ENCODE results near the gene IPCEF1.

- TF ChIP-seq CTCF (IDR thresholded peaks at IDR 0.05) (no peak), POLR2A (IDR thresholded peaks at IDR 0.05) (no peak)
These were observed 88.1 kb downstream of the IPCEF1 start for GRCh38 chr6:154268486-154268885.

Measured in transverse colon (tissue), 3 donors.